ENCODE data around the gene PTH1R. TPM values are rescaled to one million over a fixed set of nuclear protein-coding genes. Genes with fewer than 3 reads are reported as not detected.

The PTH1R gene
- total RNA-seq, 1 experiment from 2014 or later = not detected

GRCh38 chr3:46833346-46834300, 43.9 kb upstream of the PTH1R start:
- ATAC-seq (no peak), DNase-seq (ENCODE audit: low read depth, low spot score) (no peak)
- BruUV-seq (replicated peaks) = no TSS peak
- no peaks in the 10 kb centered on the region for H3K27me3 ChIP-seq (ENCODE audit: control insufficient read depth, insufficient read depth, low read length)
- H3K36me3 ChIP-seq (ENCODE audit: control insufficient read depth, insufficient read depth, low read length) = no peaks in the 10 kb centered on the region
- intact Hi-C loops (cut with micrococcal nuclease; ENCODE audit: unreplicated experiment) = no loop called here
- H3K4me3 ChIP-seq (ENCODE audit: low read depth in 2 of 2, low read length in 2 of 2) = no peak overlapping the region
- TF ChIP-seq TCF7L2 (IDR thresholded peaks at IDR 0.05; ENCODE audit: low read depth, low read length) = no peak
- no peak for TF ChIP-seq REST (IDR thresholded peaks at IDR 0.05; ENCODE audit: insufficient read depth in 1 of 2, low read depth in 2 of 2, low read length in 1 of 2)
- TF ChIP-seq CTCF (IDR thresholded peaks at IDR 0.05) = no peak
- no peak for TF ChIP-seq SIN3A (IDR thresholded peaks at IDR 0.05; ENCODE audit: borderline replicate concordance, insufficient read depth, low read depth, low read length)
- TF ChIP-seq POLR2AphosphoS5 (IDR thresholded peaks at IDR 0.05; ENCODE audit: low read depth, low read length) = no peak
- ChIA-PET CTCF (no interaction called here), POLR2A (no interaction called here)
- no peak overlapping the region for H3K27ac ChIP-seq (ENCODE audit: low read length)
- peaks cover 3% of the 10 kb centered on the region; the same call in 1 of the 2 replicates for H3K9me3 ChIP-seq (ENCODE audit: control insufficient read depth, insufficient read depth, low read depth, low read length)
- in situ Hi-C loops (cut with HindIII; ENCODE audit: low pct_unique_long_range_greater_than_20kb, low sequenced_read_pairs) = no loop called here
- no peaks in the 10 kb centered on the region for H3K4me1 ChIP-seq (ENCODE audit: control insufficient read depth, insufficient read depth, low read length)

GRCh38 chr3:46835054-46835453, 42.5 kb upstream of the PTH1R start:
- ChIA-PET POLR2A (no interaction called here), CTCF (no interaction called here)
- in situ Hi-C loops (cut with HindIII; ENCODE audit: low pct_unique_long_range_greater_than_20kb, low sequenced_read_pairs) = no loop called here
- no peak for TF ChIP-seq TCF7L2 (IDR thresholded peaks at IDR 0.05; ENCODE audit: low read depth, low read length)
- TF ChIP-seq CTCF (IDR thresholded peaks at IDR 0.05) = no peak
- no peak for TF ChIP-seq SIN3A (IDR thresholded peaks at IDR 0.05; ENCODE audit: borderline replicate concordance, insufficient read depth, low read depth, low read length)
- BruUV-seq (replicated peaks) = no TSS peak
- H3K4me3 ChIP-seq (ENCODE audit: low read depth in 2 of 2, low read length in 2 of 2) = no peak overlapping the region
- DNase-seq (ENCODE audit: low read depth, low spot score) (no peak), ATAC-seq (no peak)
- H3K27ac ChIP-seq (ENCODE audit: low read length) = no peak overlapping the region
- no peaks in the 10 kb centered on the region for H3K36me3 ChIP-seq (ENCODE audit: control insufficient read depth, insufficient read depth, low read length)
- peaks cover 3% of the 10 kb centered on the region; the same call in 1 of the 2 replicates for H3K9me3 ChIP-seq (ENCODE audit: control insufficient read depth, insufficient read depth, low read depth, low read length)
- intact Hi-C loops (cut with micrococcal nuclease; ENCODE audit: unreplicated experiment) = no loop called here
- no peaks in the 10 kb centered on the region for H3K4me1 ChIP-seq (ENCODE audit: control insufficient read depth, insufficient read depth, low read length)
- no peaks in the 10 kb centered on the region for H3K27me3 ChIP-seq (ENCODE audit: control insufficient read depth, insufficient read depth, low read length)

Data from Panc1 (cell line).